CD4-positive, alpha-beta T cell treated with Interleukin-15 for 1 hour (primary cell): Measurements from ENCODE around the gene CNTNAP3.
"Not testable (repeated sequence)": the region's sequence is repeated elsewhere in the genome, so short reads cannot be mapped to it uniquely, and the experiment has no call there.

Experiments
- DNase-seq: peaks from one replicate; pipeline ENCODE4 v3.0.0-alpha.2; 2020

The CNTNAP3 gene

DNA sequence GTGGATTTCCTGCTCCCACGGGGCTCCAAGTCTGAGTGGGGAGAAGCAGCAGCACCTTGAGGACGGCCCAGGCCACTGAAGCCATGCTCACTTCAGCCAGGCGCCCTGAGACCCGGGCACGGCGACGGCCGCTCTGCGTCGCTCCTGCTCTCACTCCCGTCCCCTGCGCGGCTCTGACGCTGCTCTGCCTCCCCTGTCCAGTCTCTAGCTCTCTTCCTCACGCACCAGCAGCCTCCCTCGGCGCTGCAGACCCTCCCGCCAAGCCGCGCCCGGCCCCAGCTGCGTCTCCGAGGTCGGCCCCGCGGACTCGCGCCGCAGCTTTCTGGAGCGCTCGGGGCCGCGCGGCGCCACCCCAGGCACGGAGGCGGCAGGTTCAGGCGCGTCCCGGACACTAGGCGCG is at the start of gene CNTNAP3:
Gene CNTNAP3 (minus strand): TSS at position 188 of the 400 bp plus-strand sequence. CDS start 103 bp downstream, at position 85.
- DNase-seq, result not testable (repeated sequence)

GRCh38 chr9:39279995-39280394 is 8.0 kb downstream of the CNTNAP3 start:
- DNase-seq, result not testable (repeated sequence)

DNA sequence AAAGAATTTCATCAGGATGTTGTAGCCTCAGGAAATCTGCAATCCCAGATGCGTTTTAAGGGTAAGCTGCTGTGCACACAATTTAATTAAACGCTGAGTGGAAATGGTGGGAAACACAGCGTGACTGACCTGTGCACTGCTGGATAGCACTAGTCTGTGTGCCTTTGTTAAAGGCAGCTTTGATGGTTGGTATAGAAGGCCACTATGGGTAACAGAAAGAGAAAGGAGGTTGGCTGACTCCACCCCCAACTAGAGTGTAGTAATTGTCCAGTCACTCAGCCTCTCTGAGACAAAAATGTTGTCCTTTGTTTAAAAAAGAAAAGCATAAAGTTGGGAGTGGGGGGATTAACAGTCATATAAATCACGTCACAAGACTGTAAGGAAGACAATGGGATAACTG is 45.5 kb downstream of the CNTNAP3 start:
- not testable (repeated sequence) for DNase-seq

DNA sequence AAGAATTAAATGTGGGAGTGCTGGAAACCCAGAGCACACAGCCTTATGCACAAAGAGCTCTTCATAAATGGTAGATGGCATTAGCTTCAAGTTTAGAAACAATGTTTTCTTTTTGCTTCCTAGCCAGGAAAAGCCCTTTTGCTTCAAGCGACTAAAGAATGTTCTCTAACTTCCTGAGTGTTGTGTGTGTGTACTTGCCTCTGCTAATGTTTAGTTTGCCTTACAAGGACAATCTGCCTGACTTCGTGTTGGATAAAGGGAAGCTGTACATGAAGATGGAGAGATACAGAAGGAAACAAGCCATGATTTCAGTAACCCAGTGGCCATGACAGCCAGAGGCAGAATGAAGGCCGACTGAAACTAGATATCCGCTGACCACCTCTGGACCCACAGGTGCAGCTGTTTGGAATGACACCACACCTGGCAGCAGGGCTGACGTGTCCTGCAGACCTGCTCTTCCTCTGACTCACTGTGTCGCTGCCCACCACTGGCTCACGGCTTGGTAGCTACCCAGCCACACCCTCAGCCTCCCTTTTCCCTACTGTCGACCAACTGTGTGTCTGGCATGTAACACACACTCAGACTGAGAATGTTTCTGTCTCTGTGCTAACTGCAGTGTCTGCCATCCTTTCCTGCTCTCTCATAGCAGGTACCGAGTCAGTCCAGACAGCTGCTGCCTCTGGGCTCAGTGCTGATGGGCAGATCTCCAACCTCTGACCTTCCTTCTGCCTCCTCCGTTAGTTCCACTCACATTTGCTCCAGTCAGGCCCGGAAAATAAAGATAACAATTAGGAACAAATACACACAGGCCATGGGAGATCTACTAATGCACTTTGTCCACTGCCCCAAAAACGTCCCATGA is 55.6 kb downstream of the CNTNAP3 start:
- not testable (repeated sequence) for DNase-seq

DNA sequence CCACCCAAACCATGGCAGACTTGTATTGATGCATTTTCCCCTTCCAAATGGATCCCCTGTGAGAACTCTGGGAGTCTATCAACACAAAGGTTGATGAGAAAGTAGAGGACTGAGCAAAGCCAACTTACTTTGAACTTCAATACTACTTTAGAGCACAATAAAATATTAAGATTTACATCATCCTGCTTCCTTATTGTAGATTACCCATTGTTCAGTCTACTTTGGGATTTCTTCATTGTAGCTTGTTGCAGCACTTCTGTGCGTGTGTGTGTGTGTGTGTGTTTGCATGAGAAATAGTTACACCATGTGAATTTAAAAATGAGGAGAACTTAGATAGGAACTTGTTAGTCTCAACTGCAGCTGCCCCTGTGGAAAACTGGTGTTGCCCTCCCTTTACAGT is 72.0 kb downstream of the CNTNAP3 start:
- DNase-seq, result not testable (repeated sequence)

DNA sequence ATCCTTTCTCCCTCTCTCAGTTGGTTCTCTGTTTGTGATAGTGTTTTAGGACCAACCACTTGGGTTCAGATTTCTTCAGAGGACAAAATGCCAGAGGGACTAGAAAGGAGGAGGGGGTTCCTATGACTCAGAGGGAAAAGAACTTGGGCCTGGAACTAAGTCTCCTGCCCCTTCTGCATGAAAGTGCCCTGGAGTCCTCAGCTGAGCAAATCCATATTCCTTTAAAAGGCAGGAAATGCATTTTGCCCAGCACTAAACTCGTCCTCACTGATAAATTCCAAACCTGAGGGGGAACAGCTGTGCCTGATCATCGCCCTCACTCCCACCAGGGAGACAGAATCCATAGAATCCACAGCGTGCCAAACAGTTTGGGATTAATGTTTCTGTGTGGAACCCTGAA is 78.2 kb downstream of the CNTNAP3 start:
- DNase-seq, result not testable (repeated sequence)

DNA sequence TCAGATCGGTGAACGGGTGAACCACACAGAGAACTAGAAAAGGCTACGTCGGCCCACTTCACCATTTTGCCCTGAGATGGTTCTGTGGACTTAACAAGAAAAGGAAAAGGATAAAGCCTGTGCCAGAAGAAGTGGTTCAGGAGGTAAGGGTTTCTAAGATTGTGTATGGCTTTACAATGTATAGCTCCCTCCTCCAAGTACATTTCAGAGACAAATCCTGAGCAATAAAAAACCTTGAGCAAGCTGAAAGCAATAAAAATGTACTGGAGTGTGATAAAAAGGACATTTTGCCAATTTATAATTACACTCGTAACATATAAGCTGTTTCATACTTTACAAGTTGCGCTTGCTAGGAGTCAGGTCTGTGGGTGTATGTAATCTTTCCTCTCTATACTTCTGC is 81.3 kb downstream of the CNTNAP3 start:
- DNase-seq, result not testable (repeated sequence)

DNA sequence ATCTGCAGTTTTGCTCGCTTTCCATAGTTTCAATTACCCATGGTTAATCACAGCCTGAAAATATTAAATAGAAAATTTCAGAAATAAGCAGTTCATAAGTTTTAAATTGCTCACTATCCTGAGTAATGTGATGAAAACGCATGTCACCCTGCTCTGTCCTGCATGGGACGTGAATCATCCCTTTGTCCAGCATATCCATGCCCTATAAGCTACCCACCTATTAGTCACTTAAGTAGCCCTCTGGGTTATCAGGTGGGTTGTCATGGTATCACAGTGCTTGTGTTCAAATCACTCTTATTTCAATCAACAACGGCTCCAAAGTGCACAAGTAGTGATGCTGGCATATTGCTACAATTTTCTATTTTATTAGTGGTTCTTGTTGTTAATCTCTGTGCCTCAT is 82.1 kb downstream of the CNTNAP3 start:
- DNase-seq, result not testable (repeated sequence)

DNA sequence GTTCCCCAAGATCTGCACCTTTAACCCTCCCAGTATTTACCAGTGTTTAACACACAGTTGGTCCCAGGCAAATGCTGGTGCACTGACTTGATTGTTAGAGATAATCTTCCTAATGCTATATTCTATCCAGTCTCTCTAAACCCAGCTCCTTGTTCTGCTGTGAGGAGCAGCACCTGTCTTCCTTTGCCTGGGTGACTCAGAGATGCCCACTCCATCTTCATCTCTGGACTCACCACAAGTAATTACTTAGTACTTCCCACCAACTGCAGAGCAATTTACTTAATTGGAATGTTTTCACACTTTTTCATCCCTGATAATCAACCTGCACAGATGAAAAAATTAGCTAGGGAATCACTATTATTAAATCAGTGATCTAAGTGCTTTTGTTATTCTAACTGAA is 87.6 kb downstream of the CNTNAP3 start:
- not testable (repeated sequence) for DNase-seq

DNA sequence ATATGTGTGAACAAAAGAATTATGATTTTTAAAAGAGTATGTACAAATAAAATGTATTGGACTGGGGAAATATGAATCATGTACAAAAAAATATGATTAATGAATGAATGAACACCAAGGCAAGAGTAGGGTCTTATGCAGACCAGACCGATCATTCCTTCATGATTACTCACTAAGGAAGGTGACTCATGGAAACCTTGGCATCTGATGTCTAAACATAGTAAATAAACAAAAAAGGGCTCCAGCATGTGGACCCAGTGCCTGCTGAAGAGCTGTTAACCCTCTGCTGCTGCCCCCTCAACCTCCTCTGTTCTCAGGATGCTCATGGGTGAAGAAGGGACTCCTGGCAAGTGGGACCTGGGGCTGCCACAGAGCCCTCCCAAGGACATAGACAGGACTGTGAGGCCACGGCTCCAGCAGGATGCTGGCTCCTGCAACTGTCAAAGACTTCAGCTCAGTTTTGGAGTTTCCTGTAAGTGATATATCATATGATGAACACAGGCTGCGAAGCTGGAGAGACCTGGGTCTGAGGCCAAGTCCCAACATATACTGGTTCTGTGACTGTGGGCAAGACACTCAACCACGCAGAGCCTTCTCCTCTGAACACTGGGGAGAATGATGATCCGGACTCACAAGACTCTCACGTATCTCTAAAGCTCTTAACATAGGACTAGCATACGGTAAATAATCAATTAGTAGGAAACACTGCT is 89.8 kb downstream of the CNTNAP3 start:
- DNase-seq, result not testable (repeated sequence)

- not testable (repeated sequence) for DNase-seq
These were observed 116.6 kb downstream of the CNTNAP3 start for GRCh38 chr9:39171370-39171769.

- not testable (repeated sequence) for DNase-seq
These were observed 130.3 kb downstream of the CNTNAP3 start for GRCh38 chr9:39157714-39158113.

- DNase-seq, result not testable (repeated sequence)
These were observed 155.0 kb downstream of the CNTNAP3 start for GRCh38 chr9:39132826-39133552.

DNA sequence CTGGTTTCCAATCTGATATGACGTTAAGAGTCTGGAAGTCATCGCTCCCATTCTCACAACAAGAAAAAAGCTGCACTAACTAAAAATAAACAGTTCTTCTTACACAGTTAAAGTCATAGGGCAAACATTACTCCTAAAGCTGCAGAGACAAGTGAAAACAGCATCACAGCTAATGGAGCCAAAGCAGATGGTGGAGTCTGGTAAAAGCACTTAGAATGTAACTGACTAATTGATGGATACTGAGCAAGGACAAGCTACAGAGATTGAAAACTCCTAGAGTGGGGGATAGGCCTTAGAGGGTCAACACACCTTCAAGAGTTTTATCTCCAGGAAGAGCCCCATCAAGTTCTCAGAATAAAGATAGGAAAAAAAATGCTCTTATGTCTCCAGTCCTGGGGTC is 166.6 kb downstream of the CNTNAP3 start:
- not testable (repeated sequence) for DNase-seq

- DNase-seq, result not testable (repeated sequence)
These were observed 176.2 kb downstream of the CNTNAP3 start for GRCh38 chr9:39111746-39112145.

DNA sequence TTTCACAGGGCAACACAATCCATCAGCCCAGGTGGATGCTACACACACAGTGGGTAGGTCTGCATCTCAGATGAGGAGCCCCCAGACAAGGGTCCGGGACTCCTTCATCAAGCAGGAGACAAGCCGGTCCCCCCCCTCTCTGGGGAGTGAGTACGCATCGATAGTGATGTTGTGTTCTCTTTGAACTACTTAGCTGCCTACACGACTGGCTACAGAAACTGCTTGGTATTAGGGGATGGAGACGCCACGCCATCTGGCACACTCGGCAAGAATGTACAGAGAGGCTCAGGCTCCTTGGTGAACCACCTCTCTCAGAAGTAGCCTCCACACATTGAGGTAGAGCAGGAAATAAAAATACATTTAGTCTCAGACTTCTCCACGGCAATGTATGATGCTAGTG is 179.8 kb downstream of the CNTNAP3 start:
- DNase-seq, result no peak

DNA sequence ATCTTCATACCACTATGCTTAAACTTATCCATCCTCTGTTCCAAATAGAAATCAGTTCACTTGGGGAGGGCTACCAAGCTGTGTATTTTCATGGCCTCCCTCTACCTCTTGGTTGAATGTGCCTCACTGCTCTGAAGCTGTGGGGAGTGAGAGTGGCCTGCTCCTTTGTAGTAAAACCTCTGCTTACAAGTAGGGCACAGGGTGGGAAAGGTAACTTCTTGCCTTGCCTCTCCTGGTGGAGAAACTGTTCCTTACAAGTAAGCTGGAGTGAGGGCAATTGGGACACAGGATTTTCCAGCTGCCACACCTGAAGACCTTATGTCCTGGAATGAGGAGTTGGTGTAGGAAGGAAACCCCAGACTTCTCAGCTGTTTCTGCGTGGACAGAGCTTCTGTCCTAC is 190.8 kb downstream of the CNTNAP3 start:
- DNase-seq, result not testable (repeated sequence)

- not testable (repeated sequence) for DNase-seq
These were observed 202.7 kb downstream of the CNTNAP3 start for GRCh38 chr9:39085311-39085710.

DNA sequence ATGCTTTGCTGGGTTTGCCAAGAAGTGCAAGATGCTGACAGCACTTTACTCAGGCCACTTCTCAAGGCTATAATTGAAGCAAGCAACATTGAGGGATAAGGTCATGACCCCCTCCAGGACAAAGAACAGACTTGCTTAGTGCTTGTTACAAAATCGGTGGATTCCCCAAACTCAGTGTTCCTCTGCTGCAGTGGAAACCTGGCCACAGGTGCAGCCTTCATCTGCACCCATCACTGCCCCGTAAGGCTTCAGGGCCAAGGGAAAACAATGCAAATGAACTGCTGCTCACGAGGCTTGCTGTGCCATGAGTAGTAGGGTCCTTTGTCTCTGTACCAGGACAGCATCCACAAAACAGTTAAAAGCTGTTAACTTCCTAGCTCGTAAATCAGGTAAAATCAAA is 205.4 kb downstream of the CNTNAP3 start:
- not testable (repeated sequence) for DNase-seq

DNA sequence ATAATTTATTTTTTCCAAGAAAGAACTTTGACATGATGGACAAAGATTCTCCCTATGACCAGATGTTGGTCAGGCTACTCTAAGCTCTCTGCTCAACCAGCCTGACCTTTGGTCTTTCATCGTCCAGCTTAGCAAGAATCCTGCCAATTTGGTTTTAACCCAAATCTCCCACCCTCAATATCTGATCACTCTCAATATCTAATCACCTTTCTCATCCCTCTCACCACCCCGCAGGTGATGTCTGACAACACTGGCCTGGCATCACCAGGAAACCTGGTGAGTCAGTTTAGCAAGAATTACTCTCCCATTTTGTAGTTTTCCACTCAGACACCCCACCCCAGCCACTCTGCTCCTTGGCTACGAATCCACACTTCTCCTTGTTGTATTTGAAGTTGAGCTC is 207.9 kb downstream of the CNTNAP3 start:
- DNase-seq, result not testable (repeated sequence)

- DNase-seq, result not testable (repeated sequence)
These were observed 209.2 kb downstream of the CNTNAP3 start for GRCh38 chr9:39078621-39079256.

- DNase-seq, result not testable (repeated sequence)
These were observed 214.4 kb downstream of the CNTNAP3 start for GRCh38 chr9:39073537-39073936.

- DNase-seq, result not testable (repeated sequence)
These were observed 220.3 kb downstream of the CNTNAP3 start for GRCh38 chr9:39067683-39068082.
